Transverse colon (tissue), 4 donors: ENCODE data around the gene UBE2D2. TPM values are rescaled to one million over a fixed set of nuclear protein-coding genes. Genes with fewer than 3 reads are reported as not detected.

Source experiments
- DNase-seq: peaks from one replicate; pipeline ENCODE4 v3.0.0-alpha.2; 2019
- H3K27ac ChIP-seq, 4 donors: fragments of 200-600 bp; sonication (generic); 2 replicates each; pipeline ENCODE4 v1.5.1; 2016 to 2018; ENCODE audit warnings: inconsistent platforms in 4 of 4
- H3K27me3 ChIP-seq: fragments of 200-600 bp; sonication (generic); 2 replicates; pipeline ENCODE4 v1.5.1; 2017; ENCODE audit warnings: inconsistent platforms
- H3K36me3 ChIP-seq, 4 donors: fragments of 200-600 bp; sonication (generic); 2 replicates each; pipeline ENCODE4 v1.5.1; 2017 to 2019; ENCODE audit warnings: inconsistent platforms in 4 of 4
- H3K4me1 ChIP-seq, 4 donors: fragments of 200-600 bp; sonication (generic); 2 replicates each; pipeline ENCODE4 v1.5.1; 2017 to 2020; ENCODE audit warnings: inconsistent platforms in 4 of 4
- H3K4me3 ChIP-seq, 4 donors: fragments of 200-600 bp; sonication (generic); 1 replicate in 1 of 4; 2 replicates in 3 of 4; pipeline versions ENCODE4 v1.5.1 to v1.6.1; 2017 to 2019; ENCODE audit warnings: inconsistent platforms in 4 of 4
- H3K9me3 ChIP-seq, 2 donors: fragments of 200-600 bp; sonication (generic); 2 replicates each; pipeline ENCODE4 v1.5.1; 2017 to 2019; ENCODE audit warnings: inconsistent platforms in 2 of 2
- CTCF ChIP-seq, 5 experiments: fragments of 200-600 bp in 3 of 5; fragments of 450-650 bp in 2 of 5; sonication (generic) in 3 of 5; IDR thresholded peaks; 1 replicate in 2 of 5; 2 replicates in 3 of 5; pipeline ENCODE4 v1.5.1; 2016 to 2017; ENCODE audit warnings: antibody characterized with exemption in 5 of 5, inconsistent platforms in 3 of 5, mild to moderate bottlenecking in 2 of 5, moderate library complexity in 1 of 5
- EP300 ChIP-seq: sonication (generic); formaldehyde crosslinking; IDR thresholded peaks from one replicate; pipeline ENCODE4 v1.6.1; 2017; ENCODE audit warnings: antibody characterized with exemption, low read depth
- POLR2A ChIP-seq: fragments of 450-650 bp; IDR thresholded peaks from one replicate; pipeline ENCODE4 v1.6.1; 2016; ENCODE audit warnings: antibody characterized with exemption, mild to moderate bottlenecking, moderate library complexity
- POLR2AphosphoS5 ChIP-seq, 3 donors: sonication (generic); formaldehyde crosslinking; IDR thresholded peaks; one replicate each; pipeline ENCODE4 v1.6.1; 2016; ENCODE audit warnings: antibody characterized with exemption in 3 of 3
- WGBS, 2 donors: methylation state at CpG; one replicate each; pipeline ENCODE4 v1.1.5; 2018; ENCODE audit warnings: low coverage in 1 of 2; 5-methylcytosine and 5-hydroxymethylcytosine counted together
- in situ Hi-C, 4 donors: fragments of 200-750 bp; cut with MboI; loops; one replicate each; pipeline versions ENCODE4 v1.15.0 to v1.15.1; 2017; ENCODE audit warnings: low sequenced_read_pairs in 3 of 4, low pct_ligation_motif_present in 1 of 4, low pct_unique_long_range_greater_than_20kb in 1 of 4
- intact Hi-C: fragments of 100-400 bp; cut with DNase I; formaldehyde crosslinking; loops from one replicate; pipeline ENCODE4 v1.15.1; 2023; ENCODE audit warnings: low total_unique reads
- total RNA-seq, 4 donors: library from RNA; depleted of rRNA; stranded (reverse); fragments of >200 nt; gene quantifications; one replicate each; pipeline ENCODE4 v1.1.0, GENCODE V29; 2016

The UBE2D2 gene
- total RNA-seq, 4 donors from 2014 or later = 45.6 to 134 (median 80.8) TPM

DNA sequence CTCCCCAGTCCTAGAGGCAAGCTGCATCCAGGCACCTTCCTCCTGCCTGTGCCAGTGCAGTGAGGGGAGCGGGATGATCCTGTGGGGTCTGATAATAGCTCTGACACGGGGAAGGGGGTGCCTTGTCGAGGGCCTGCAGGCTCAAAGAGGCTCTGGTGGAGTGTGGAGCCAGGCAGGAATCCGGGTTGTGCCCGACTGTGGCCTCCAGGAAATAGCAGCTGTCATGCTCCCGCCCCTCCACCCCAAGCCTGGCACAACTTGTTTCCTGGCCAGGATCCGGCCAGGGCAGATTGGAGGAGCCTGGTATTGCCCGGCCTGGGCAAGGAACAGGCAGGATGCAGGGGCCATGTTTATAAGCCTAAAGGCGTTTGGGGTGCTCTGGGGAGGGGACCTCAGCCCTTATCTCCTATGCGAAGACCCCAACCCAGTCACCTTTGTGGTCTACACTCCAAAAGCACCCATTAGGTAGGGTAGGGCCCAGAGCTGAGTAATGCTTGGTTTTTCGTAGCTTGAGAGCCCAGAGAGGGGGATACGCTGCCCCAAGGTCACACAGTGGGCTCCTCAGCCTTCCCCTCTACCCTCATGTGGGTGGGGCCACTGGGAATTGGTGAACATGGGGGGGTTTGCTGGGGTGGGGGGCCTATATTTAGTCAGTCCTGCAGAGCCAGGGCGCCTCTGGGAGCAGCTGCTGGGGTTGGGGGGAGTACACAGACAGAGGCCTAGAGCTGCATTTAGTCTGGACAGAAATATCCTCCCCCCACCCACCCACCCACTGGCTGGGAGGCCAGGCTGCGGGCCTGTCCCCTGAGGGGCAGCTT is 99.2 kb downstream of the UBE2D2 start:
- no peaks in the 10 kb centered on the region for H3K9me3 ChIP-seq
- peak; percentile 82 for DNase-seq
- H3K27me3 ChIP-seq = no peaks in the 10 kb centered on the region
- peaks cover 52 to 67% (median 64%) of the 10 kb centered on the region in 4 donors for H3K4me1 ChIP-seq
- H3K27ac ChIP-seq = peak overlapping the region; percentile 84 to 96 (median 90)
- 48% methylated on average over 7 of the region's 14 CpGs; no CpG with 5 or more reads in 1 of the 2 donors for WGBS, 2 donors
- in situ Hi-C loops (no loop called here), intact Hi-C loops (no loop called here)
- H3K4me3 ChIP-seq = peak overlapping the region in 2 of 4 donors; percentile 8 to 18
- peak in 1 of 5 experiments; percentile 12 for TF ChIP-seq CTCF (IDR thresholded peaks at IDR 0.05)
- TF ChIP-seq POLR2A = peak; percentile 54
- TF ChIP-seq EP300 = no peak
- TF ChIP-seq POLR2AphosphoS5 (IDR thresholded peaks at IDR 0.05) = peak; percentile 42 to 68 (median 61)
- H3K36me3 ChIP-seq = no peaks in the 10 kb centered on the region

DNA sequence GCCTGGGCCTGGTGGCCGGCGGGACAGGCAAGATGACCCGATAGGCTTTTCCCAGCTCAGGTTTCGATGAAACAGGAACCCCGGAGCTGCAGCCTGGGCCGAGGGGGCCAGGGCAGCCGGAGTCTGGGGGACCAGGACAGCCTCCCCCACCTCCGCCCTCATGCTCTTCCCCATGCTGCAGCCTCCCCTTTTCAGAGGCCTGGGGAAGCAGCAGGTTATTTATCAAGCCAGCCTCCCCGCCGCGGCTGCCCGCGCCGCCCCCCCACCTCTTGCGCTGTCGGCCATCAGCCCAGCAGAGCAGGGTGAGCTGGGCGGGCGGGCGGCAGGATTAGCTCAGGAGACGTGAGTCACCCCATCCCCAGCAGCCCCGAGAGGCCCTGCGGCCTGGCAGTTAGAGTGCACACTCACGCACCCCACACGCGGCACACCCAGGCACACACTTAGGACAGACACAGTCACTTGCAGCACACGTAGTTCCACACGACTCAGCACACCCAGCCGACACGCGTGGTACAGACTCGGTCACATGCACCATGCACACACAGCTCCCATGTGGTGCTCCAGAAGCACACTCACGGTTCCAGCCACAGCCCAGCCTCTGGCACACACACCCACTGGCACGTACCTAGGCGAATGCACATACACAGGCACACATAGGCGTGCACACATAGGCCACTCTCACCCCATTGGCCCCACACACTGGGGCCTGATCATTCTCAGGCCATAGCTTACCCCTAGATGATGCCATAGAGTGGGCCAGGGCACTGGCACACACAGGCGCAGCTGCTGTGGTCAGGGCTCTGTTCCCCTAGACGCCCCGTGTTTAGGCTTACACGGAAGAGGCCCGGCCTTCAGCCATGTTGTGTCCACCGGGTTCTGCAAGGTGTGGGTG is 100.0 kb downstream of the UBE2D2 start:
- in situ Hi-C loops = no loop called here
- peak; percentile 76 for DNase-seq
- Histone ChIP-seq H3K4me1 (peaks cover 43 to 59% (median 55%) of the 10 kb centered on the region in 4 donors), H3K27ac (peak overlapping the region; percentile 84 to 96 (median 90)), H3K27me3 (no peaks in the 10 kb centered on the region), H3K9me3 (no peaks in the 10 kb centered on the region), H3K36me3 (no peaks in the 10 kb centered on the region), H3K4me3 (peak overlapping the region in 2 of 4 donors; percentile 3 to 18)
- intact Hi-C loops = no loop called here
- TF ChIP-seq CTCF (IDR thresholded peaks at IDR 0.05) = no peak
- peak; percentile 40 to 57 (median 54) for TF ChIP-seq POLR2AphosphoS5 (IDR thresholded peaks at IDR 0.05)
- WGBS, 2 donors = 54% methylated on average over 36 of the region's 41 CpGs; no CpG with 5 or more reads in 1 of the 2 donors

DNA sequence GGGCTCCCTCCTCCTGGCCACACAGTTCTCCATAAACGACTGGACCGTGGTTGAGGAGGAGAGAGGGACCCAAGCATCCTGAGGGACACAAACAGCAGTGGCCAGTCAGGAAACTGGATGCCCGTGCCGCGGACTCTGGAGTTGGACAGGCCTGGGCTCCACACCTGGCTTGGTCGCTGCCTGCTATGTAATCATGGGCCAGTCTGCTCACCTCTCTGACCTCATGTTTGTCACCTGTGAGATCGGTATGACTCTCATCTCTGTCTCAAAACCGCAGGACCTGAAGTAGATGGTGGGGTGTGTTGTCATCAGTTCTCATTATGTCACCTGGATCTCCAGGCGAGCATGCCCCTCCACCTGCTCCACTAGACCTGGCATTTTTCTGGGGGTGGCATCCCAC is 101.5 kb downstream of the UBE2D2 start:
- in situ Hi-C loops (no loop called here), intact Hi-C loops (no loop called here)
- no peaks in the 10 kb centered on the region for H3K9me3 ChIP-seq
- H3K4me3 ChIP-seq = no peak overlapping the region
- no peaks in the 10 kb centered on the region for H3K36me3 ChIP-seq
- 80% methylated on average over 9 of the region's 9 CpGs; no CpG with 5 or more reads in 1 of the 2 donors for WGBS, 2 donors
- TF ChIP-seq EP300 = no peak
- no peak for TF ChIP-seq CTCF (IDR thresholded peaks at IDR 0.05)
- TF ChIP-seq POLR2AphosphoS5 (IDR thresholded peaks at IDR 0.05) = no peak
- no peak for TF ChIP-seq POLR2A
- no peaks in the 10 kb centered on the region for H3K27me3 ChIP-seq
- H3K4me1 ChIP-seq = peaks cover 40 to 57% (median 51%) of the 10 kb centered on the region in 4 donors
- H3K27ac ChIP-seq = peak overlapping the region in 3 of 4 donors; percentile 88 to 96 (median 93)
- no peak for DNase-seq
